ENCODE data around the gene WLS. TPM values are rescaled to one million over a fixed set of nuclear protein-coding genes. Genes with fewer than 3 reads are reported as not detected.

Gene WLS
- total RNA-seq, 6 experiments from 2014 or later, result 9.3 to 36.0 (median 25.8) TPM

DNA sequence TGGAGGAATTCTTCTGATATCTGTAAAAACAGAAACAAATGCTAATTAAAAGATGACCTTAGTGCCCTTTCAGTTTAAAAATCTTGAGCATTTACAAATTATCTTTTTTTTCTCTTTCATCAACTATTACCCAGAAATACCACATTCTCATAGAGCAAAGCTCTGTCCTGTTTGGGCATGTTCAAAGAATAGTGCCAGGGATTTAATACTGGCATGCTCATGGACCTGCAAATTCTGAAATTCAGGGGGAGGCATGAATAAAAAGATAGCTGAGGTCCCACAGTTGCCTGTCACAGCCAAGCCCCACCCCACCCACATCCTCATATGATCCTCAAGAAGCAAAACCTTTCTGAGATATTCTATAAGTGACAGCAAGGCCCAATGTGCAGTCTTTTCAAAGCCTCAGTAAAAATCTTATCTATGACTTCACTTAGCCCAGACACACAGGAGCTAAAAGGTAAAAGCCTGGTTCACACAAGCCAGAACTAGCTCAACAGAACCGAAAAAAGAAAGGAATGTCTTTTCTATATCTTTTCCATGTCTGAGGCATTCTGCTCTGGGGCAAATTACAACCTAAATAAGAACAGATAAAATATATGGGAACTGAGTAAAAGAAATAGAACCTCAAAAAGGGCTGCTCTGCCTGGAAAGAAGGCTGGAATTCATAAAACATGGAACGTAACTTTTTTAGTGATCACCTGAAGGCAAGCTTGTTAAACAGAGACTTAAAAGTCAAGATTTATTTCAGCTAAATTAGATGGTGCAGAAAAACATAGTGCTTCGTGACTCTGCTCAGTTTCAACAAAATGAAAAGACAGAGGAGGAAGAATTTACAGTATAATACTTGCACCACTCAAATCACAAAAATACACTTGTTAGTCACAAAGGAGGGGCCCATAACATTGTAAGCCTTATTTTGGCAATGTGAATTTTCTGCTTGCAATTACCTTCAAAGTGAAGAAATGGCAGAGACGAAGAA is 11.0 kb downstream of the WLS start:
- 61% methylated on average over 4 of the region's 4 CpGs for WGBS (ENCODE audit: insufficient coverage, low coverage, low lambda C conversion rate, missing lambda C conversion rate)
- no peaks in the 10 kb centered on the region for H3K36me3 ChIP-seq

DNA sequence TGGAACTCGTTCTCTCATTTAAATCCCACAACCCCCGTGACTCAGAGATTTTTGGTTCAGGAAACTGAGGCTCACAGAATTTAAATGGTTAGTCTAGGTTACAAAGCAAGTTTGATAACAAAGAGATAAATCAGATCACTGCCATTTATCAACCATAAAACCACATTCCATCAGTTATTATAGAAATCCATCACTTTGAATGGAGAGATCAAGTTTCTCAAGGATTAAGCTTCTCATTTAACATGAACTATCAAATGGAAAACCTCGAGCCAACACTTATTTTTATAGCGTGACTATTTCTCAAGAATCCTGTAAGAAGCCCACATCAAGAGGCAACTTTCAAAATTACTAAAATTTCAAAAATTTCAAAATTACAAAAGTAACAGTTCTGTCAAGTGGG is 11.9 kb downstream of the WLS start:
- no peak for TF ChIP-seq POLR2A (IDR thresholded peaks at IDR 0.05)
- TF ChIP-seq, protein P1, sequence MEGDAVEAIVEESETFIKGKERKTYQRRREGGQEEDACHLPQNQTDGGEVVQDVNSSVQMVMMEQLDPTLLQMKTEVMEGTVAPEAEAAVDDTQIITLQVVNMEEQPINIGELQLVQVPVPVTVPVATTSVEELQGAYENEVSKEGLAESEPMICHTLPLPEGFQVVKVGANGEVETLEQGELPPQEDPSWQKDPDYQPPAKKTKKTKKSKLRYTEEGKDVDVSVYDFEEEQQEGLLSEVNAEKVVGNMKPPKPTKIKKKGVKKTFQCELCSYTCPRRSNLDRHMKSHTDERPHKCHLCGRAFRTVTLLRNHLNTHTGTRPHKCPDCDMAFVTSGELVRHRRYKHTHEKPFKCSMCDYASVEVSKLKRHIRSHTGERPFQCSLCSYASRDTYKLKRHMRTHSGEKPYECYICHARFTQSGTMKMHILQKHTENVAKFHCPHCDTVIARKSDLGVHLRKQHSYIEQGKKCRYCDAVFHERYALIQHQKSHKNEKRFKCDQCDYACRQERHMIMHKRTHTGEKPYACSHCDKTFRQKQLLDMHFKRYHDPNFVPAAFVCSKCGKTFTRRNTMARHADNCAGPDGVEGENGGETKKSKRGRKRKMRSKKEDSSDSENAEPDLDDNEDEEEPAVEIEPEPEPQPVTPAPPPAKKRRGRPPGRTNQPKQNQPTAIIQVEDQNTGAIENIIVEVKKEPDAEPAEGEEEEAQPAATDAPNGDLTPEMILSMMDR (IDR thresholded peaks at IDR 0.05), result no peak
- Histone ChIP-seq H3K4me3 (no peak overlapping the region), H3K9me3 (no peaks in the 10 kb centered on the region), H3K27me3 (no peaks in the 10 kb centered on the region), H3K4me1 (no peaks in the 10 kb centered on the region), H3K36me3 (no peaks in the 10 kb centered on the region), H3K27ac (no peak overlapping the region)
- DNase-seq (no peak), ATAC-seq (no peak)
- intact Hi-C loops (cut with DNase I), result no loop called here
- WGBS (ENCODE audit: insufficient coverage, low coverage, low lambda C conversion rate, missing lambda C conversion rate), result 76% methylated on average over 4 of the region's 4 CpGs

More for the DNA sequence above, 11.0 kb downstream of the WLS start:
- intact Hi-C loops (cut with DNase I), result no loop called here
- Histone ChIP-seq H3K4me3 (no peak overlapping the region), H3K27ac (no peak overlapping the region), H3K27me3 (no peaks in the 10 kb centered on the region), H3K9me3 (no peaks in the 10 kb centered on the region), H3K4me1 (no peaks in the 10 kb centered on the region)
- DNase-seq (no peak), ATAC-seq (no peak)
- no peak for TF ChIP-seq POLR2A (IDR thresholded peaks at IDR 0.05)
- TF ChIP-seq, protein P1 (IDR thresholded peaks at IDR 0.05), result no peak

DNA sequence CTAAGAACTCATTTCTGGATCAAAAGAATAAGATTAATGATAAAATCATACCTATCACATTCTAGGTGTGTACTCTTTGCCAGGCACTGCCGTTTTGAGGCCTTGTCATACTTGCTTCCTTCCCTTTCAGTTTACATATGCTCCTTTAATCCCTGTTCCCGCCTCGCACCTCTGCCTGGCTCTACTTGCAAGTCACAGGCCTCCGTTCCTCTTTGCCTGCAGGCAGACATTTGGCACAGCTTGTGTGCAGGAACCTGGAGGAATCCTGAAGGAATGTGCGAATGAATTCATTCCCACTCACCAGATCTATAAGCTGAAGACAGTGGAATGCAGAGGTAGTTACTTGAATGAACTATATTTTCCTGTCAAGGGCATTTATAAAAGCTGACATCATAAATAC is 13.8 kb downstream of the WLS start:
- H3K27ac ChIP-seq, result no peak overlapping the region

GRCh38 chr1:68217618-68218017 is 14.7 kb downstream of the WLS start:
- DNase-seq, result no peak

More for the DNA sequence above, 13.8 kb downstream of the WLS start:
- intact Hi-C loops (cut with DNase I), result no loop called here
- no peaks in the 10 kb centered on the region for H3K9me3 ChIP-seq
- peaks cover 0 to 9% (median 5%) of the 10 kb centered on the region in 4 donors for H3K4me1 ChIP-seq
- WGBS (ENCODE audit: insufficient coverage, low coverage, low lambda C conversion rate, missing lambda C conversion rate), result 75% methylated on average over 5 of the region's 5 CpGs
- ATAC-seq, result no peak
- no peak for TF ChIP-seq POLR2A (IDR thresholded peaks at IDR 0.05)
- TF ChIP-seq, protein P1 (IDR thresholded peaks at IDR 0.05), result no peak
- H3K36me3 ChIP-seq, result no peaks in the 10 kb centered on the region
- no peaks in the 10 kb centered on the region for H3K27me3 ChIP-seq
- no peak for DNase-seq
- no peak overlapping the region for H3K4me3 ChIP-seq

More at GRCh38 chr1:68217618-68218017, 14.7 kb downstream of the WLS start:
- no peaks in the 10 kb centered on the region for H3K27me3 ChIP-seq
- intact Hi-C loops (cut with DNase I), result no loop called here
- H3K9me3 ChIP-seq, result no peaks in the 10 kb centered on the region
- no peak overlapping the region for H3K4me3 ChIP-seq
- ATAC-seq, result no peak
- TF ChIP-seq, protein P1 (IDR thresholded peaks at IDR 0.05), result no peak
- no peak for TF ChIP-seq POLR2A (IDR thresholded peaks at IDR 0.05)
- no peaks in the 10 kb centered on the region for H3K36me3 ChIP-seq
- peaks cover 0 to 9% (median 5%) of the 10 kb centered on the region in 4 donors for H3K4me1 ChIP-seq
- H3K27ac ChIP-seq, result no peak overlapping the region
- 95% methylated on average over 4 of the region's 5 CpGs for WGBS (ENCODE audit: insufficient coverage, low coverage, low lambda C conversion rate, missing lambda C conversion rate)
